Kidney glomerular epithelial cell (primary cell): ENCODE measurements around the gene ANO1.
"Not testable (repeated sequence)": the region's sequence is repeated elsewhere in the genome, so short reads cannot be mapped to it uniquely, and the experiment has no call there.

Source experiments
- DNase-seq: peaks from one replicate; lab custom pipeline; 2025; lab: John Stamatoyannopoulos, UW

The ANO1 gene

GRCh38 chr11:70191495-70192140 is 113.5 kb downstream of the ANO1 start:
- peak; percentile 26 for DNase-seq

- DNase-seq = no peak
Observed at GRCh38 chr11:70192666-70193410, 114.7 kb downstream of the ANO1 start.

DNA sequence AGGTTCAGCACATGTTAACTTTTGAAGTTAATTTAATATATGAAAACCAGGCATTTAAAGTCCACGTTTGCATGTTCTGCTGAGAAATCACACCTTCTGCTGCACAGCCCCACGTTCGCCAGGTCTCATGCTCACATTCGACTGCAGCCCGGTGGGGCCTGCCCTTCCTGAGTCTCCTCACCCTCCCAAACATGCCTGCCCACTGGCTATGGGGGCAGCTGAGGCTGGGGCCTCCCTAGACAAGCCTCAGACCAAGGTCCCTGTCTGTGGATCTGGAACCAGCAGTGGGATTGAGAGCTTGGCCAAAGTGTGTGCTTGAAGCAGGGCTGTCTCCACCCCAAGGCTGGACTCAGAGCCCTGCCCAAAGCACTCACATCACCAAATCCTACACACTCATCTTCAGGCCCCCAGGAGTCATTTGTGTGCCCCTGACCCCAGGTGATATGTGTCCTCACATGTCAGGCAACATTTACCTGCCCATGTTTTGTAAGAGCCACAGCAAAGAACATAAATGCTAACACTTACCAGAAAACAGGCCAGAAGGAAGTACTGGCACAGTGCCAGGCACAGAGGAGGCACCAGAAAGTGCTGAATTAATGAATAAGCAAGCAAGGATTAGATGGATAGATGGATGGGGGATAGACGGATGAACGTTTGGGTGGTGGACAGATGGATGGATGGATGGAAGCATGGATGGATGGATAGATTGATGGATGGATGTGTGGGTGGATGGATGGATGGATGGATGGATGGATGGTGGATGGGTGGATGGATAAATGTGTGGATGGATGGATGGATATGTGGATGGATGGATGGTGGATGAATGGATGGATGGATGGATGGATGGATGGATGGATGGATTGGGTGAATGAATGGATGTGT is 115.5 kb downstream of the ANO1 start:
- DNase-seq = no peak

GRCh38 chr11:70194792-70195791 is 117.0 kb downstream of the ANO1 start:
- no peak for DNase-seq

GRCh38 chr11:70200212-70200844 is 122.2 kb downstream of the ANO1 start:
- DNase-seq = no peak

DNA sequence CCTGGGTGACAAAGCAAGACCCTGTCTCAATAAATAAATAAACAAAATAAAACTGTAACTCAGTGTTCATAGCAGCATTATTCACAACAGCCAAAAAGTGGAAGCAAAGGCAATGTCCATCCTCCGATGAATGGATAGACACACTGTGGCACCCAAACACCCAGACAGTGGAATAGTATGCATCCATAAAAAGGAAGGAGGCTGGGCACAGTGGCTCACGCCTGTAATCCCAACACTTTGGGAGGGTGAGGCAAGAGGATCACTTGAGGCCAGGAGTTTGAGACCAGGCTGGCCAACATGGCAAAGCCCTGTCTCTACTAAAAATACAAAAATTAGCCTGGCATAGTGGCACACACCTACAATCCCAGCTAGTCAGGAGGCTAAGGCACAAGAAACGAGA is 122.9 kb downstream of the ANO1 start:
- not testable (repeated sequence) for DNase-seq

DNA sequence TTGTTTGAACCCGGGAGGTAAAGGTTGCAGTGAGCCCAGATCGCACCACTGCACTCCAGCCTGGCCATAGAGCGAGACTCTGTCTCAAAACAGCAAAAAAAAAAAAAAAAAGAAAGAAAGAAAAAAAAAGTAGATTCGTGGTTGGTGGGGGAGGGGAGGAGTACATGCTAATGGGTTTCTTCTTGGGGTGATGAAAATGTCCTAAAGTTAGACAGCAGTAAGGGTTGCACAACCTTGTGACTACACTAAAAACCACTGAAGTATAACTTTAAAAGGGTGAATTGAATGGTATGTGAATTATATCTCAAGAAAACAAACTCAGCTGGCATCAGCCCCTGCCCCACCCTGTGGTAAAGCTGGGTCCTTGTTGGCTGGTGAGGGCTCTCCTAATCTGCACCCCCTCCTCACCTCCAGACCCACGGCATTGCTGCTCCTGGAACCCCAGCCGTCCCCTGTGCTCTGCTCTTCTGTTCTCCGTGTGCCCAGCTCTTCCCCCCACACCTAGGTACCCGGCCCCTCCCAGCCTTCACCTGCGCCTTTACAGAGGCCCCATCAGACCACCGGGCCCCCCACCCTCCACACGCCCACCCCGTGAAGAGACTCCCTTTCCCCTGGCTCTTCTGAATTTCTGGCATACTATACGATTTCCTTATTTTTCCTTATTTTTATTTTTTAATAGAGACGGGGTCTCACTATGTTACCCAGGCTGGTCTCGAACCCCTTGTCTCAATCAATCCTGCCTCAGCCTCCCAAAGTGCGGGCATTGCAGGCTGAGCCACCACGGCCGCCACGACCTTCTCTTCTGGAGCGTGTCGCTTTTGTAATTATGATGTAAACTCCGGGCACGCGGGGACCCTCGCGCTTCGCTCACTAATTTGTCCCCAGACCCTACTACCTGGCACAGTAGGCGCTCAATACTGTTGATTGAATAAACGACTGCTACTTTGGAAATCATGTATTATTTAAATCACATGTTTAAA is 124.1 kb downstream of the ANO1 start:
- DNase-seq = peak; percentile 21

GRCh38 chr11:70202920-70203750 is 125.0 kb downstream of the ANO1 start, which contains the start of gene FADD:
Gene FADD, plus strand, starts transcription at chr11:70203296. Its CDS starts 164 bp downstream, at chr11:70203460.
- DNase-seq = peak; percentile 84

DNA sequence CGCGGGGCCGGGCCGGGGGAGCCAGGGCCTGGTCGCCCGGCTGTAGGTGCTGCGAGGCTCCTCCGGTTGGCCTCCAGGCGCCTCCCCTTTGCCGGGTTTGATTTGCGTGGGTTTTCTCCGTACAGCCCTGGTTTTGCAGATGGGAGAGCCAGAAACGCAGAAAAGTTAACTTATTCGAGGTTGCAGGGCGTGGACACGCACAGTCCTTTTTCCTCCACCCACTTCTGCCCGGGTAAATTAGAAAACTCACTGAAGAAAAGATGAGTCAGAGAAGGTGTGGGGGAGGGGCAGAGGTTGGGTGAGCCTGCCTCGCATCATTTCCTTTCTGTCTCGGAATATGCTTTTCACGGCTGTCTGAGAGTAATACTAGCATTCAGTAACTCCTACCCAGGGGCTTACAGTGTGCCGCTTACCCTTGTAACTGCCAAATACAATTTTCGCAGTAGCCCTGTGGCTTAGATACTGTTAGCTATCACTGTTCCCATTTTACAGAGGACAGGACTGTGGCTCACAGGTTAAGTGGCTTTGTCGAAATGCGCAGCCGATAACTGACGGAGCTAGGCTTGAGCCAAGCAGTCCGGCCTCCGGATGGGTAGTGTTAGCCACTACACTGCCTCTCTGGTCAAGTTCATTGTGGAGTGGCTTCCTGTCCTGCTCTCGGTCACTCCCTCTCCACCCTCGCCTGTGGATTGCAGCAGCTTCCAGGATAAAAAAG is 125.8 kb downstream of the ANO1 start:
- DNase-seq = peak; percentile 88

DNA sequence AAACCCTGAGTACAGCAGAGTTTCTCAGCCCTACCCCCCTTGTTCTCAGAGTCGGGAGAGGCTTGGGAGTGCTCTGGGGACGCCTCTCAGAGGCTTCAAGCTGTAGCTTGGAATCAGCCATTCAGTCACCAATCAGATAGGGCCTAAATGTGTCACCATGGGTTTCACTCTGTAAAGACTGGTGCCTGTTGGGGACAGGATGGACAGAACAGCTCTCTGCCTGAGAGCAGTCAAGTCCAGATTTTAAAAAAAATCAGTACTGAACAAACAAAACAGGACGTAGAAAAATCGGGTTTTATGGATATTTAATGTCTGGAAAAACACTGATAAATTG is 126.3 kb downstream of the ANO1 start:
- DNase-seq = no peak

DNA sequence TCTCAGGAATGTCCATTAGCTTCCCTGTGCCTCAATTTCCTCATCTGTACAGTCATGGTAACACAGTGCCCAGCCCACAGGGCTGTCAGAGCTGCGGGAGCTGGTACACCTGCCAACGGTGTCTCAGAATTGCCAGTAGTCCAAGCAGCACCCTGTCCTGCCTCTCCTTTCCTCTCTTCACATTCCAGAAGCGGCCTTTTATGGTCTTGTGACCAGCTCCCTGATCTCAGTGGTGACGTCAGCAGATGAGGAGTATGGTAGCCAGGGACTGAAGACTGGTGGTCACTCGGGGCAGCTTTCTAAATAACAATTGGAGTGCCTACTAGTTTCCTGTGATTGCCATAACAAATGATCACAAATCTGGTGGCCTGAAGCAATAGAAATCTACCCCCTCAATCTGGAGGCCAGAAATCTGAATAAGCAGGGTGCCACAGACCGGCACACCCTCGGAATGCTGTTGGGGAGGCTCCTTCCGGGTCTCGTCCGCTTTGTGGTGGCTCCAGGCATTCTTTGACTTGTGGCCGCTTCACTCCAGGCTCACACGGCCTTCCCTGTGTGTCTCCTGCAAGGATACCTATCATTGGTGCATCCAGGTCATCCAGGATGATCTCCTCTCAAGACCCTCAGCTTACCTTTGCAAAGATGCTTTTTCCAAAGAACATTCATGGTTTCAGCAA is 127.1 kb downstream of the ANO1 start:
- DNase-seq = no peak

- no peak for DNase-seq
Observed at GRCh38 chr11:70205766-70206165, 127.6 kb downstream of the ANO1 start.

- no peak for DNase-seq
Observed at GRCh38 chr11:70206226-70206981, 128.3 kb downstream of the ANO1 start.

DNA sequence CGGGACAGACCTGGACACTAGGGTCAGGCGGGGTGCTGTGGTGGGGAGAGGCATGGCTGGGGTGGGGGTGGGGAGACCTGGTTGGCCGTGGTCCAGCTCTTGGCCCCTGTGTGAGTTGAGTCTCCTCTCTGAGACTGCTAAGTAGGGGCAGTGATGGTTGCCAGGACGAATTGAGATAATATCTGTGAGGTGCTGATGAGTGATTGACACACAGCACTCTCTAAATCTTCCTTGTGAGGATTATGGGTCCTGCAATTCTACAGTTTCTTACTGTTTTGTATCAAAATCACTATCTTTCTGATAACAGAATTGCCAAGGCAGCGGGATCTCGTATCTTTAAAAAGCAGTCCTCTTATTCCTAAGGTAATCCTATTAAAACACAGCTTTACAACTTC is 128.9 kb downstream of the ANO1 start:
- DNase-seq = no peak

GRCh38 chr11:70207531-70208131 is 129.5 kb downstream of the ANO1 start:
- DNase-seq = no peak

DNA sequence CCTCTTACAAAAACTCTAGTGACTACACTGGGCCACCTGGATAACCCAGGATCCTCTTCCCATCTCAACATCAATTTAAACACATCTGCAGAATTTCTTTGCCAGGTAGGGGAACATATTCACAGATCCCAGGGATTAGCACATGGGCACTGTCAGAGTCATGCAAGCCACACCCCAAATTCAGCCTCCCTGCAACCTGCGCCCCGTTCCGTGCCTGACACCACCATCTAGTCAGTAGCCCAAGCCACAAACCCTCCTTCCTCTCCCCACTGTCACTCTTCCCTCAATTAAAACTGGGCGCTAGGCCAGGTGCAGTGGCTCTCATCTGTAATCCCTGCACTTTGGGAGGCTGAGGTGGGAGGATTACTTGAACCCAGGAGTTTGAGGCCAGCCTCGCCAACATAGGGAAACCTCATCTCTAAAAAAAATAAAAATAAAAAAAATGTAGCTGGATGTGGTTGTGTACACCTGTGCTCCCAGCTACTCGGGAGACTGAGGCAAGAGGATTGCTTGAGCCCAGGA is 131.3 kb downstream of the ANO1 start:
- DNase-seq = no peak
